GM19463 (cell line): Measurements from ENCODE around the gene GPC5.
"Not testable (repeated sequence)": the region's sequence is repeated elsewhere in the genome, so short reads cannot be mapped to it uniquely, and the experiment has no call there.

Experiments used
- ATAC-seq: cut with Tn5 transposase; IDR thresholded peaks from one replicate; pipeline ENCODE4 v1.9.1; 2021; ENCODE audit warnings: mild to moderate bottlenecking, moderate library complexity; ENCODE audit not compliant: unreplicated experiment

Gene GPC5

DNA sequence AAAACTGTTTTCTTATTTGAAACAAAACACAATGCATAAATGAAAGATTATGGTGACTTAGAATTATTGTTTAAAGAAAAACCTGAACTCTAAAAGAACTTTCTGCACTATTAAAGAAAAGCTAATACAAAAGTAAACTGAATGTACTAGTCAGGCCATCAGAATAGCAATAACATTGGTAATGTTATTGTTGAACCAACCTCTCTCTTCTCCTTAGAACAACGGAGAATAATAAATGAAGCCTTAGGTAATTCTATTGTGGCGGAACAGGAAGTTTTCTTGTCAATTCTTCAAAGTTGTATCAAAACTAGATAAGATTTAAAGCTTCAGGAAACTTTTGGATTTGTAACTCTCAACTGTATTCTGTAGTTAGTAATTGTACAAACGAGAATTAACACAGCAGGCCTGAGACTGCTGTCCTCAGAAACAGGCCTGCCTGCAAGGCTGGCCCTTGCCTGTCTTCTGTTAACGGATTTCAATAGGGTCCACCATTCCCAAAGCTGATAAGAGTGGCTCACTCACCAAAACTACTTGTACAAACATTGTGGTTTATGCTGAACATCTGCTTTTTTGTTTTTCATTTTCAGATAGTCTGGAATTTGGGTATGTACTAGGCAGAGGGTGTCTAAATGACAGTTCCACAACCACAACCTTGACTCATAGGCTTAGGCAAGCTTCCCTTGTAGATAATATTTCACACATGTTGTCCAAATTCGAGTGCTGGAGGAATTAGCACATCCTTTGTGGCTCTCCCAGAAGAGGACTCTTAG is 825.8 kb downstream of the GPC5 start:
- ATAC-seq = no peak

GRCh38 chr13:92224825-92225224 is 826.4 kb downstream of the GPC5 start:
- no peak for ATAC-seq

DNA sequence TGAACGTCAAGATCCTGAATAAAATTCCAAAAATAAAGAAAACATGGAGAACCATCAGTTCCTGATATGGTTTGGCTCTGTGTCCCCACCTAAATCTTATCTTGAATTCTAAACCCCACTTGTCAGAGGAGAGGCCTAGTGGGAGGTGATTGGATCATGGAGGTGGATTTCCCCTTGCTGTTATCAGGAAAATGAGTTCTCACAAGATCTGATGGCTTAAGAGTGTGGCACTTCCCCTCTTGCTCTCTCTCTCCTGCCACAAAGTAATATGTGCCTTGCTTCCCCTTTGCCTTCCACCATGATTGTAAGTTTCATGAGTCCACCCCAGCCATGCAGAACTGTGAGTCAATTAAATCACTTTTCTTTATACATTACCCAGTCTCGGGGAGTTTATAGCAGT is 827.4 kb downstream of the GPC5 start:
- ATAC-seq = no peak

GRCh38 chr13:92232871-92233270 is 834.5 kb downstream of the GPC5 start:
- ATAC-seq = no peak

DNA sequence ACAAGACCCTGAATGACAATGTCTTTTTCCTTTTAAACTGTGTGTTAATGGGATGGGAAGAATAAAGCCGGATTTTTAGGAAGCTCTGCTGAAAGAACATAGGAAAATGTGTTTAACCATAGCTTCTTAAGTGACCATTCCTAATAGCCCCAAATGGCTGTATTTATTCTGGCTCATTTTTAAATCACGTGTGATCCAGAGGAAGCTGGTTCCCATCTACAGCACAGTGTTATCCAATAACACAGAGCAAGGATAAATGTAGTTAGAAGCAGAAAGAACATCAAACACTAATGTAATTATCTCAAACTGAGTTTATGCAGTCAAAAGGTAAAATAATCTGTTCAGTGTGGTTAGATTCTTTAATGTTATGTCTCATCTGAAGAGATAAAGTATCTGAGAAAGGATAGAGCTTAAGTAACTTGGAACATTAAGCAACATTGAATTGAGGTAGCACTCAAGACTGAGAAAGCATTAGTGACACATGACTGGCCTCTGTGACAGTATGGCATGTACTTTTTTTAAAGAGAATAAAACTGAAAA is 853.3 kb downstream of the GPC5 start:
- ATAC-seq = no peak

DNA sequence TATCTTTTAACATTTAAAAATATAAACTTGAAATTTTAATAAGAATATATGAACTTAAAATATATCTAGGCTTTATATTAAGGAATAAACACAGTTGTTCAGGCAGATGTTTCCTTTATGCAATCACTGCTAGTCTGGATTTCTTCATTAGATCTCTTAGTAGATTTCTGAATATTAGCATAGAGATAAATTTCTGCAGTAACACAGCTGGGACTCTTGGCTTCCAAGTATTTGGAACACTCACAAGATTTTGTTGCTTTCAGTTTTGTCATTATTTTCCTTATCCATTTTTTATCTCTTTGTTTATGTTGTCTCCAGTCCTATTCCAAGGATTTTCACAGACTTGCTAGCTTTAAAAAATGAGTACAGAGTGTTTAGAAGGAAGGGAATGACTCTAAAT is 857.1 kb downstream of the GPC5 start:
- no peak for ATAC-seq

DNA sequence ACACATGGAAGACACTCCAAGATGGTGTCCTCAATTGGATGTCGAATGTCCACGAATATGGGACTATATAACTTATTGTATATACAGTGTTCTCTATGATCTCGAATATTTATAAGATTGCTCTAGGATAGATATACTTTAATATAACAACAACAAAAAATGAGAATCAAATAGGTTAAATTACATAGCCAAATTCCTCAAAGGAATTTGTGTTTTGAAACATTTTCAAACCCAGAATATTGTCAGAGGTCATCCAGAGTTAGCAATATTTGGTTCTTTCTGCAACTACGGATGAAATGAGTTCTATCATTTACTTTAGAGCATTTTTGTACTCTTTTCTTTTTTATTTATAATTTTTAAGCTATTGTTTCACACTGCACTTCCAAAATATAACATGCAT is 857.8 kb downstream of the GPC5 start:
- ATAC-seq = no peak

DNA sequence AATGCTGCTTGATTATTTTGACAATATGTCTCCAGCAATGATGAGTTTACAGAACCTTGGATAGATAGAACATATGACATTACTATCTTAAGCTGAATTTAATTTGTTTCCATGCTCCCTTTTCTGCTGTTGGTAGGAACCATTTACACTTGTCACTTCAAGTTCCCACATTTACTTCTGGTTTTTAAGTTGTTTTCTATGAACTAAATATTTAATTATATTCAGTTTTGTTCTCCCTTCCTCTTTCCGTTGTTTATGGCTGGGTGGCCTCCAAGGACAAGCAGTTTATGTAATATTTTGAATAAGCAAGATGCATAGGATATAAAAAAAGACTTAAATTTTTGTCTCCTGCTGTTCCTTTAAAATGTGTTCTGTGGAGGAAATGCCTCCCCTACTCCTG is 860.6 kb downstream of the GPC5 start:
- no peak for ATAC-seq

- no peak for ATAC-seq
Observed at GRCh38 chr13:92259523-92259922, 861.1 kb downstream of the GPC5 start.

DNA sequence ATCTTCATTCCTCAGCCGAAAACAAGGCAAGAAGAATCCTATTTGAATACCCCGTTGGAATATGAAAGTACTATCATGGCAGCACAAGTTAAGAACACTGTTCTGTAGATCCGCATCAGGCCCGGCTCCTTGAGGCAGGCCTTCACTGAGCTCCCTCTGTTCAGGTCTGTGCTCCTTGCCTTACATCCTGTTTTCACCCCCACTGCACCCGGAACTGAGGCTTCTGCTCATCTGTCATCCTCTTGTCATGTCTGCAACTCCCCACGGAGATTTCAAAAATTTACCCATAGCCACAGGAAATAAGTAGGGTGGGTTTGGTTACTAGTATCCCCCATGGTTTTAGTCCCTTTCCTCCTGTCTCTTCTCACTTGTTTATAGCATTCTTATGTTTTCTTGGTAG is 861.9 kb downstream of the GPC5 start:
- ATAC-seq = no peak

DNA sequence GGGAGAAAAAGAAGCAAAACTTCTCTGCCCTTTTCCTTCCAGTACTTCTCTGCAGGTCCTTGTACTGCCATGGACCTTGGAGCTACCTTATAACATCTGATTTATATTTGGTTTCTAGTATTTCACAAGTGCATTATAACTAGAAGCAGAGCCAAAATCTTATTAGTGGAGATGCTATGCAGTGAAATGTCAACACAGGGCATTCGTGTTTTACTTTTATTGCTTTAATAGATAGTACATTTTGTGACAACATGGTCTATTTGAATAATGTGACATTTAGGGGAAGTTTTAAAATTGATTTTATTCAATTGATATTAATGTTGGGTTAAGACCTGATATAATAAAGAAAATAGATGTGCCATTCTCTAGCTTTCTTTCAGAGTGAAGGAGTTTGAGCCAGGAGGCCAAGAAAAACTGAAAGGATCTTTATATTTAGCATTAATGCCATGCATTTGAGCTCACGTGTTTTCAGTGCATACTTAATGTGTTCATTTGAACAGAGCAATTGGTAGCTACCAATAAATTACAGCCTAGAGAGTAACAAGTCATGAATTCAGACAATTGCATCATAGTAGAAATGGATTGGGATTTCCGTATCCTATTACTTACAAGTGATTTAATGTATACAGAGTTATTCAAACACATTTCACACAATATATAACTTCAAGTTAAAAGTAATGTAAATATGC is 863.8 kb downstream of the GPC5 start:
- no peak for ATAC-seq

GRCh38 chr13:92265408-92265807 is 867.0 kb downstream of the GPC5 start:
- no peak for ATAC-seq

GRCh38 chr13:92270990-92271389 is 872.6 kb downstream of the GPC5 start:
- no peak for ATAC-seq

DNA sequence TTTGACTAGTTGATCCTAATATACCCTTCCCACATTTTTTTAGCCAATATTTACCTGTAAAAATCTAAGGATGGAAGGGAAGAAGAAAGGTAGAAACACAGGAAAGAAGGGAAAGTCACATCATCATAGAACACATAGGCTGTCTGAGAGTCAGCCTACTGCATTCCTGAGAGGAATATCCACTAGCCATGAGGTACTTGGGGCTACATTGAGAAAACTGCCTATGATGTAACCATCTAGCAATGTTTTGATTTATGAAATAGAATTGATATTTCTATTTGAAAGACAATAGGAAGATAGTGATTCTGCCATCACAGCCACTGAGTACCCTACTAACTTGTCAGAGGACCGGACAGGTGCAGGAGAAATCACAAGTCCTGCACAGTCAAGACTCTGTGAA is 873.8 kb downstream of the GPC5 start:
- no peak for ATAC-seq

DNA sequence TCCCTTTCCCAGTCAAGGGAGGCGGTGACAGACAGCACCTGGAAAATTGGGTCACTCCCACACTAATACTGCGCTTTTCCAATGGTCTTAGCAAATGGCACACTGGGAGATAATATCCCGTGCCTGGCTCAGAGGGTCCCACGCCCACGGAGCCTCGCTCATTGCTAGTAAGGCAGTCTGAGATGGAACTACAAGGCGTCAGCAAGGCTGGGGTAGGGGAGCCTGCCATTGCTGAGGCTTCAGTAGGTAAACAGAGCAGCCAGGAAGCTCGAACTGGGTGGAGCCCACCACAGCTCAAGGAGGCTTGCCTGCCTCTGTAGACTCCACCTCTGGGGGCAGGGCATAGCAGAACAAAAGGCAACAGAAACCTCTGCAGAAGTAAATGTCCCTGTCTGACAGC is 882.6 kb downstream of the GPC5 start:
- not testable (repeated sequence) for ATAC-seq

DNA sequence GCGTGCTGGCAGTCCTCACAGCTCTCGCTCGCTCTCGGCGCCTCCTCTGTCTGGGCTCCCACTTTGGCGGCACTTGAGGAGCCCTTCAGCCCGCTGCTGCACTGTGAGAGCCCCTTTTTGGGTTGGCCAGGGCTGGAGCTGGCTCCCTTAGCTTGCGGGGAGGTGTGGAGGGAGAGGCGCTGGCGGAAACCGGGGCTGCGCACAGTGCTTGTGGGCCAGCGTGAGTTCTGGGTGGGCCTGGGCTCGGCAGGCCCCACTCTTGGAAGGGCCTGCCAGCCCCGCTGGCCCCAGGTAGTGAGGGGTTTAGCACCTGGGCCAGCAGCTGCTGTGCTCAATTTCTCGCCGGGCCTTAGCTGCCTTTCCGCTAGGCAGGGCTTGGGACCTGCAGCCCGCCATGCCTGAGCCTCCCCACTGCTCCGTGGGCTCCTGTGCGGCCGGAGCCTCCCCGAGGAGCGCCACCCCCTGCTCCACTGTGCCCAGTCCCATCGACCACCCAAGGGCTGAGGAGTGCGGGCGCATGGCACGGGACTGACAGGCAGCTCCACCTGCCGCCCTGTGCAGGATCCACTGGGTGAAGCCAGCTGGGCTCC is 892.4 kb downstream of the GPC5 start:
- not testable (repeated sequence) for ATAC-seq

GRCh38 chr13:92294533-92294932 is 896.1 kb downstream of the GPC5 start:
- not testable (repeated sequence) for ATAC-seq

GRCh38 chr13:92296154-92296671 is 897.8 kb downstream of the GPC5 start:
- ATAC-seq = not testable (repeated sequence)

GRCh38 chr13:92297971-92298942 is 899.8 kb downstream of the GPC5 start:
- ATAC-seq = no peak

GRCh38 chr13:92300651-92301050 is 902.2 kb downstream of the GPC5 start:
- no peak for ATAC-seq
